Rectal smooth muscle tissue (tissue), 1 donor: ENCODE measurements around the gene TBCD.

Experiments used
- H3K27ac ChIP-seq: one replicate; pipeline ENCODE4 v1.7.0; 2013; ENCODE audit warnings: low read depth, low read length, inconsistent platforms
- H3K27me3 ChIP-seq: one replicate; pipeline ENCODE4 v1.7.0; 2013; ENCODE audit warnings: low read length; ENCODE audit not compliant: control insufficient read depth, insufficient read depth
- H3K36me3 ChIP-seq: one replicate; pipeline ENCODE4 v1.7.0; 2013; ENCODE audit warnings: low read length; ENCODE audit not compliant: control insufficient read depth, insufficient read depth
- H3K4me1 ChIP-seq: one replicate; pipeline ENCODE4 v1.7.0; 2013; ENCODE audit warnings: low read length; ENCODE audit not compliant: control insufficient read depth, insufficient read depth
- H3K4me3 ChIP-seq: one replicate; pipeline ENCODE4 v1.7.0; 2013; ENCODE audit warnings: low read length
- H3K9ac ChIP-seq: one replicate; pipeline ENCODE4 v1.7.0; 2013; ENCODE audit warnings: low read length

The TBCD gene

DNA sequence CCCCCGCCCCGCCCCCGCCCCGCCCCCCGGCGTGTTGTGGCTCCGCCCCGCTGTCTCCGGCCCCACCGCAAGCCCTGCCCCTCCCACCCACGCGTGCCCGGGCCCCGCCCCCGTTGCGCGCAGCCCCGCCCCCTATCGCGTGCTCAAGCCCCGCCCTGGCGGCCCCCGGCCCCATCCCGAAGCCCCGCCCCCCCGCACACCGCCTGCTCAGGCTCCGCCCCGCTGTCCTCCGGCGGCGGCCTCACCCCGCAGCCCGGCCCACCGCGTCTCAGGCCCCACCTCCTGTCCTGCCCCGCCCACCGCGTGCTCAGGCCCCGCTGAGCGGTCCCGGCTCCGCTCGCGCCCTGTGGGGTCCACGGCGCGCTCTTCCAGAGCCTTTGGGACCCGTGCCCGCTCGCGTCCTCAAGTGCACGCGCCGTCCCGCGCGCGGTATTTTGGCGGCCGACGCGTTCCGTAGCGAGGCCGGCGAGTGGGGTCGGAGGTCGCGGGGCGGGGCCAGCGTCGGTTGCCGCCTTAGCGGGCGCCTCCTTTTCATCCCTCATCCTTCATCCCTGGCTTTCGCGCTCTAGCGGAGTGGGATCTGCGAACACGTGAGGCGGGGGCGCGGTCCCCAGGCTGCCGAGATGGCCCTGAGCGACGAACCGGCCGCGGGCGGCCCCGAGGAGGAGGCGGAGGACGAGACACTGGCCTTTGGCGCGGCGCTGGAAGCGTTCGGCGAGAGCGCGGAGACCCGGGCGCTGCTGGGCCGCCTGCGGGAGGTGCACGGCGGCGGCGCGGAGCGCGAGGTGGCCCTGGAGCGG is at the start of gene TBCD:
TBCD (plus strand) TSS at position 495 of the 800 bp plus-strand sequence; CDS start at position 624, 129 bp downstream.
- H3K4me3 ChIP-seq, result peak within 1 kb of the TSS; percentile 90
- peaks cover 7% of the 10 kb centered on the region for H3K4me1 ChIP-seq
- no peaks in the 10 kb centered on the region for H3K27me3 ChIP-seq
- no peaks in the 10 kb centered on the region for H3K36me3 ChIP-seq
- H3K27ac ChIP-seq, result peak within 1 kb of the TSS; percentile 91
- H3K9ac ChIP-seq, result peak within 1 kb of the TSS; percentile 1

DNA sequence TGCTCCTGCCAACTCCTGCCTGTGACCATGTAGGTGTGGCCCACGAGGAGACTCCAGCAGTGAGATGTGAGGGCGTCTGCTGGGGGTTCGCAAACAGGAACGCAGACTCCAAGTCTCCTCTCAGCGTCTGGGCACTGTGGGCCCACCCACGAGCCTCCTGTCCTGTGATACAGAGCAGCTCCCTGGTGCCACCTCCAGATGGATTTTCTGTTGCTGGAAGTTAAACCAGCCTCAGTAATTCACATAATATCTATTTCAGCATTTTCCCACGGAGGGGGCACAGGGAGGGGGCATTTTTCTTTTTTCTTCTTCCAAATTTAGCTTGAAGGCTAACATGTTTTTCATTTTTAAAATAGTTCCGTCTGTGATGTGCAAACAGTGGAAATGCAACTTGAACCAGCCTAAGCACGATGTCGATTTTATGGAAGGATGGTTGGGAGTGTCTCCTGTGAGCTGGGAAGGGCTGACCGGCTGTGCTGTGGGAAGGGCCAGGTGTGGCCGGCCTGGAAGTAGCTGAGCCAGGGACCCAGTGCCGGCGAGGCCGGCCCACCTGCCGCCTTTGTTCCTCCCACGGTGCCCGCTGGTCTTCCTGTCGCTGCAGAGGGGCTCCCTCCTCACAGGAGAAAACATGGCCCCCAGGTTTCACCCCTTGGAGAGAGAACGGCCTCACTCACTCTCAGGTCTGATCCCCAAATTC is 49.5 kb upstream of the TBCD start:
- Histone ChIP-seq H3K36me3 (no peaks in the 10 kb centered on the region), H3K4me3 (peak overlapping the region; percentile 4), H3K27me3 (no peaks in the 10 kb centered on the region), H3K27ac (no peak overlapping the region), H3K4me1 (peaks cover under 1% of the 10 kb centered on the region), H3K9ac (no peak overlapping the region)

DNA sequence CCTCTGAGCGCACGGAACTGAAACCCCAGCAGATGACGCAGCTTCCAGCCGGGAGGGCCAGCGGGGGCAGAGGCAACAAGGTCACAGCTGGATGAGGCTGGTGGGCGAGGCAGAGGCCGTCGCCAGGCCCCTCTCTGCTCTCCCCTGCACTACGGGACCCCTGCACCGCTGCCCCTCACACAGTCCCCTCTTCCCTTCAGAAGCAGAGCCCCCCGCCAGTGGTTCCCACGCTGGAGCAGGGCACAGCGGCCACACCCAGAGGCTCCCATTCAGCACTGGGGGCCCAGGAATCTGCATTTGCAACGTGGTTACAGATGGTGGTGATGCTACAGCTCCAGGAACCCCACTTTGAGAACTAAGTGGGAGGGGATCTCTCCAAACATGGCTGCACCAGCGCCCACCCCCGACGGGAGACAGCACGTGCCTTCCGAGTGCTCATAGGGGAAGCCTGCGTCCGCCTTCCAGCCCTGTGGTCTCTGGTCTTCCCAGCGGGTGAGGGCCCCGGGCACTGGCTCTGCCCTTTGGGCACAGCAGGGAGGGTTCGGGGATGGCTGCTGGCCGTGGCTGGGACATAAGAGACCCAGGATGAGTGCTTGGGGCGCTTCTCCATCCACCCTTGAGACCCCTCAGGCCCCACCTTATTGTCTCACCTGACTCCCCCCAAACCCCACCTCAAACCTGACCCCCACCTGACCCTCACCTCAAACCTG is 48.7 kb upstream of the TBCD start:
- H3K36me3 ChIP-seq, result no peaks in the 10 kb centered on the region
- H3K27me3 ChIP-seq, result no peaks in the 10 kb centered on the region
- H3K9ac ChIP-seq, result no peak overlapping the region
- H3K27ac ChIP-seq, result no peak overlapping the region
- peaks cover 2% of the 10 kb centered on the region for H3K4me1 ChIP-seq
- peak overlapping the region; percentile 4 for H3K4me3 ChIP-seq

DNA sequence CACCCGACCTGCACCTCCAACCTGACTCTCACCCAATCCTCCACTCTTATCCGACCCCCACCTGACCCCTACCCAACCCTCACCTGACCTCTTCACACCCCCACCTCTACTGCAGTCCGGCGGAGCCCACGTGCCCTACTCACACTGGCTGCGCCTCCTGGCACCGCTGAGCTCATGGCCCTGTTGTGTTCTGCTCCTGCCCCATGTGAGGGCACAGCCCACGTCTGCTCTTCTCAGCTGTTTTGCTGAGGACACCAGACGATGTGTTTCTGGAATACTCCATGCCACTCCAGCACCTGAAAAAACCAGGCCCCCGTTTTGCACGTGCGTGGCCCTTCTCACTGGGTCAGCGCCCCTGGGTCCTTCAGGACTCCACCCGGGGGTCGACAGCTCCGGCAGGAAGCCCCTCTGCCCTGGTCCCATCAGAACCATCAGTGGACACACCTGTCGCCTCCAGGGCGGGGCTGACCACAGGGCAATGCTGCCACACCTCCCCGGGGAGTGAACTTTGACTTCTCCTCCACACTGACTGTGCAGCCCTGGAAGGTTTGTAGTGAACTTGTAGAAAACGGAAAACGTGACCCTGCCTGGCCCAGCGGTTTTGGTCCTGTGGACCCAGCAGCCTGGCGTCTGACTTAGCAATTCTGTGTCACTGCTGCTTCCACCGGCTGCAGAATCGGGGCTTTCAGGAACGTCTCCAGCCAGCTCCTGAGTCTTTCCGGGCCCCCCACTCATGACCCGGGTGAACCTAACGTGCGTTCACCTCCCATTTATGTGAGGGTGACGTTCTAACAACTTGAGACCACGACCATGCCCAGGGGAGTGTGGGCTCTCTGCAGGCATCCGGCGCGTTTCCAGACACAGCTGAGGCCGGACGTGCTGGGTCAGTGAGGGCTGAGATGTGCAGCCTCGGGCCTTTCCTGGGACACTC is 47.7 kb upstream of the TBCD start:
- Histone ChIP-seq H3K27ac (no peak overlapping the region), H3K9ac (no peak overlapping the region), H3K4me3 (peak overlapping the region; percentile 19)

DNA sequence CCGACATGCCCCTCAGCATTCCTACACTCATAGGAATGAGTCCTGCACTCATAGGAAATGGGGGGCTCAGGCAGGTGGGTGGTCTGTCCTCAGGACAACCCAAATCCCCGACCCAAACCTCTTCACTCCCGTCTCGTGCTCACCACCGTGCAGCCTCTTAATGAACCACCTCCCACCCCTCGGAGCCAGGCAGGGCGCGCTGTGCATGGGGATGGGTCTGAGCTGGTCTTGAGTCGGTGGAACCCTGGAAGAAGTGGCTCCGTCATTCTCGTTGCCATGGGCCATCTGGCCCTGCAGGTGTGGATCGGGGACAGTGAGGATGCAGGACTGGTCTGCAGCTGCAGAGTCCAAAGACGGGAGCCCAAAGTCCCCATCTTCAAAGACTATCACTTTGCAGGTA is 47.0 kb upstream of the TBCD start:
- Histone ChIP-seq H3K27ac (no peak overlapping the region), H3K27me3 (no peaks in the 10 kb centered on the region), H3K36me3 (no peaks in the 10 kb centered on the region), H3K9ac (no peak overlapping the region), H3K4me1 (peaks cover 2% of the 10 kb centered on the region), H3K4me3 (no peak overlapping the region)

More for the DNA sequence above, 47.7 kb upstream of the TBCD start:
- Histone ChIP-seq H3K36me3 (no peaks in the 10 kb centered on the region), H3K27me3 (no peaks in the 10 kb centered on the region), H3K4me1 (peaks cover 2% of the 10 kb centered on the region)

DNA sequence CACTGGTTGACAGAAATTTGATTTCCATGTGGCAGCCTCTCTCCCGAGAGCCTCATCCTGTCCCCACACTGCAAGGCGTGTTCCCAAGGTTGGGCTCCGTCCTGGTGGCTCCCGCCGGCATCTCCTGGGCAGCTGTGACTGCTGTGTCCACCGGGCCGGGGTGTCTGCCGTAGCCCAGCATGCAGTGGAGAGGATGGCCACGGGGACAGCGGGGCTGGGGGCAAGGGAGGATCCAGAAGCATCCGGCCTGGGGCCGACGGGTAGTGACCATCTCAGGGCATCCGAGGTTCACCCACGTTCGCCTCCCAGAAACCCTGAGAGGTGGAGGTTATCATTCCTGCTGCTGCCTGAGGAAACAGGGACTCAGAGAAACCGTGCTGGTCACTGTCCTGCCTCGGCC is 46.1 kb upstream of the TBCD start:
- H3K4me1 ChIP-seq, result peaks cover 2% of the 10 kb centered on the region
- no peak overlapping the region for H3K9ac ChIP-seq
- H3K27ac ChIP-seq, result no peak overlapping the region
- H3K4me3 ChIP-seq, result no peak overlapping the region
- H3K27me3 ChIP-seq, result no peaks in the 10 kb centered on the region
- no peaks in the 10 kb centered on the region for H3K36me3 ChIP-seq

DNA sequence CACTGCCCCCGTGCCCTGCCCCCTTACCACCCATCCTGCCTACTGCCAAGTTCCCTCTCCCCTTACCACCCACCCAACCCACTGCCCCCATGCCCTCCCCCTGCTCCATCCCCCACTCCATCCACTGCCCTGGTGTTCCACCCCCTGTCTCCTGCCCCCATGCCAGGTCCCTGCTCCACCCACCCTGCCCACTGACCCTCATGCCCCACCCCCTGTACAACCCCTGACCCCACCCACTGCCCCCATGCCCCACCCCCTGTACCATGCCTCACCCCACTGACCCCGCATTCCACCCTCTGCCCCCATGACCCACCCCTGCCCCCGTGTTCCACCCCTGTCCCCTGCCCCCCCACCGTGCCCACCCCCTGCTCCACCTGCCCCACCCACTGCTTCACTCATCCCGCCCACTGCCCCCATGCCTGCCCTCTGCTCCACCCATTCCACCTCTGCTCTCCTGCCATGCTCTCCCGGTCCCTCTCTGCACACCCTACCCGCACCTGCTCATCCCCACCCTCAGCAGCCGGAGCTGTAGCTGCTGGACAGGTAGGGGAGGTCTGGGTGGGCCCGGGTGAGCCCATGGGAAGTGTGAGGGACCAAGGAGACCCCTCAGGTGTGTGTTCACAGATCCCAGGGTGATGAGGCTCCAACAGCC is 42.7 kb upstream of the TBCD start:
- peaks cover 2% of the 10 kb centered on the region for H3K4me1 ChIP-seq
- H3K9ac ChIP-seq, result no peak overlapping the region
- H3K4me3 ChIP-seq, result no peak overlapping the region
- H3K36me3 ChIP-seq, result no peaks in the 10 kb centered on the region
- no peaks in the 10 kb centered on the region for H3K27me3 ChIP-seq
- H3K27ac ChIP-seq, result no peak overlapping the region

DNA sequence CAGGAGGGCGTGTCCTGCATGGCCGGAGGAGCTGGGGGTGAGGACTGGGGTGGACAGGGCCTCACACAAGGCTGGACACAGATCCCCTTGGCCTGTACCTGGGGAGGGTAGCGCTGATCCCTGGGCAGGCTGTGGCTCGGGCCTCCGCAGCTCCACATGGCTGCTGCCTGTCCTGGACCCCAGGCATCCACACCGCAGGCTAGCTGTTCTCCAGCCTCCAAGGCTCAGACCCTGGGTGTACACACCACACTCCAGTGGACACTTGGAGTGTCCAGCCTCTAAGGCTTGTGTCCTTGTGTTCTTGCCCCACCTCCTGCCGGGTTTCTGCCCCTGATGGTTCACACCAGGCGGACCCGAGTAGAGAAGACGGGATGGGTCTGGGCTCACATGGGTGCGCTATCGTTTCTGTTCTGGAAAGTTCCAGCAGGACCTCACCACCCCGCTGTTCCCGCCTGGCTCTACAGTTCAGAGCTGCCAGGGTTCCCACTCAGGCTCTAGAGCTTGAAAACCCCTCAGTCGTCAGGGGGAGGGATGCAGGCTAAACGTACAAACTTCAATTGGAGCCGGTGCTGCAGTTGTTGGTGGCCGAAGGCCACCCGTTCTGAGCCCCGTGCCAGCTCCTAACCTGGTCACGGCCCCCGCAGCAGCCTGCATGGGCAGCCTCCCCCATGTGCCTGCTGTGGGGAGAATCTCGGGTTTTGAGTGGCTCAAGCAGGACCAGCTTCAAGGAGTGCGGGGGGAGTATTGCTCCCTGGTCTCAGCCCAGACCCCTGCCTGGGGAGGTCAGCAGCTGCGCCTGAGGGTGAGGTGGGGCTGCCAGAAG is 42.0 kb upstream of the TBCD start:
- no peaks in the 10 kb centered on the region for H3K36me3 ChIP-seq
- H3K9ac ChIP-seq, result no peak overlapping the region
- H3K4me1 ChIP-seq, result peaks cover 2% of the 10 kb centered on the region
- H3K27me3 ChIP-seq, result no peaks in the 10 kb centered on the region
- H3K4me3 ChIP-seq, result no peak overlapping the region
- H3K27ac ChIP-seq, result no peak overlapping the region

DNA sequence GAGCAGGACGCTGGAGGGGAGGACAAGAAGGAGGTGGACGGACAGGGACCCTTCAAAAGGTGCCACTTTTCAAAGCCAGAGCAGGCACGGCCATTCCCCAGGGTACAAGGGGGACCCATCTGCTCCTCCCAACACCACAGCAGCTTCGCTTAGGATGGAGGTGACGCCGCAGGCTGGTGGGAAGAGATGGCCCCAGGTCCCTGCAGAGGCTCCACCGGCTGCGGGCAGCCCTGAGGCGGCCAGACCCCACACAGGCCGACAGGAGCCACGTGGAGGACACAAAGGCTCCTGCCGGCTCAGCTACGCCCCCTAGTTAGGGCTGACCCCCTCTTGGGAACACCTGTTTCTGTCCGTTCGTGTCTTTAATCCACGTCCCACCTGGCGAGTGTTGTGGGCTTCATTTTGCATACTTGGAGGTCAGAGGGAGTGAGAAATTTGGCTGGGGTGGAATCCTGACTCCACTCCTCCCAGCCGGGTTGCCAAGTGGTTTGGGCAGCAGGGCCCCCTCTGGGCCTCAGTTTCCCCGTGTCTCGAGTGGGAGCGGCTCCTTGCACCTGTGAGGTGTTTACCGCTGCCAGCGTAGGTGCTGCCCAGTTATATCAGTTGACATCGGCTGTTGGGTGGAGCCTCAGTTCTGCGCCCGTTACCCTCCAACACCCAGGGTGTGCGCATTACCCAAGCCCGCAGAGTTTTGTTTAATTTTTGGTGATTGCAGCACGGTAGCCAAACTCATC is 41.2 kb upstream of the TBCD start:
- Histone ChIP-seq H3K4me1 (peaks cover 2% of the 10 kb centered on the region), H3K27ac (no peak overlapping the region), H3K9ac (no peak overlapping the region), H3K36me3 (no peaks in the 10 kb centered on the region), H3K4me3 (no peak overlapping the region), H3K27me3 (no peaks in the 10 kb centered on the region)

DNA sequence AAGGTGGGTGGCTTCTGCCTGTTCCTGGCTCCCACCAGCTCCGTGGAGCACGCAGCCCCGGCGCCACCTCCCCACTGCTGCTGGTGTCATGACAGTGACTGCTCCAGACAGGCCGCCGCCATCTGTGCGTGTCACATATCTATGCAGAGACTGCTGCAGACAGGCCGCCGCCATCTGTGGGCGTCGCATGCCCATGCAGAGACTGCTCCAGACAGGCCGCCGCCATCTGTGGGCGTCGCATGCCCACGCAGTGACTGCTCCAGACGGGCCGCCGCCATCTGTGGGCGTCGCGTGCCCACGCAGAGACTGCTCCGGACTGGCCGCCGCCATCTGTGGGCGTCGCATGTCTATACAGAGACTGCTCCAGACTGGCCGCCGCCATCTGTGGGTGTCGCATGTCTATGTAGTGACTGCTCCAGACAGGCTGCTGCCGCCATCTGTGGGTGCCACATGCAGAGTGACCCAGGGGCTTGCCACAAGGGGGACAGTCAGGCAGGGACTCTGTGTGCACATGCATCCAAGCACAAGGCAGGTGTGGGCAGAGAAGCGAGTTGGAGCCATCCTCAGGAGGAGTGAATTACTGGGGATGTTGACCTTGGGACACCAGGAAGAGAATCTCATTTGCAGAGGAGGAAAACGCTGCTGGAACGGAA is 38.7 kb upstream of the TBCD start:
- peaks cover 6% of the 10 kb centered on the region for H3K4me1 ChIP-seq
- no peaks in the 10 kb centered on the region for H3K36me3 ChIP-seq
- H3K27me3 ChIP-seq, result no peaks in the 10 kb centered on the region
- H3K27ac ChIP-seq, result no peak overlapping the region
- no peak overlapping the region for H3K9ac ChIP-seq
- no peak overlapping the region for H3K4me3 ChIP-seq
